Measurements from ENCODE around the gene H2BK1.

H2BK1 gene

DNA sequence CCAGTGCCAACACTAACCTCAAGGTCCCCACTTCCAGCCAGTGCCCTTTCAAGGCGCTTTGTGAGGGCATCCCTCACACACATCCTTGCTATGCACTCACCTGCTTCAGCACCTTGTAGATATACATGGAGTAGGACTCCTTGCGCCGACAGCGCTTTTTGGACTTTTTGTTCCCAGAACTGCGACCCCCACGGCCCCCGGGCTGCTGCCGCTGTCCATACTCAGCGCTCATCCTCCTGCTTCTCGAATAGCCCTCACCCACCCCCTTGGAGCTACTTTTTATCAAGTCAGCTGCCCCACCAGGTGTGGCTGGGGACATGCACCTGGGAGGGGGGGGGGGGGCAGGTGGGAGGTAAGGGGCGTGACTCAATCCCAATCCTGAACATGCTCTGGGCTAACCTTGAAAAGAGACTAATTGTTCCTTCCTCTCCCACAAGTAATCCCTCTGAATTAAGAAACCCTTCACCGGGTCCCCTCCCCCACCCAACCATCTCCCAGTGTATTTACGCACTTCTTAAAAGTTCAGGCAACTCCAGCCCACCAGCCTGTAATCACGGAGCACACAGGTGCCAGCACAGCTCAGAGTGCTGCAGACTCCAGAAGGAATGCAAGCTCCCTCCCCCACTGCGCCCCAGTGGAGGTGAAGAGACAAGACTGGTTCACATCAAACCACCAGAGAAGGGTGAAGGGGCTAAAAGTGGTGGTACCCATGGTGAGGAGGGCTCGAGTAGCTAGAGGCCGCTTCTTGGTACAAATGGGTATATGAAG lies at the start of gene H2BK1:
H2BK1 (minus strand) TSS at position 402 of the 768 bp plus-strand sequence; CDS start at position 232, 170 bp downstream.
- no peak for DNase-seq (ENCODE audit: low read depth)

DNA sequence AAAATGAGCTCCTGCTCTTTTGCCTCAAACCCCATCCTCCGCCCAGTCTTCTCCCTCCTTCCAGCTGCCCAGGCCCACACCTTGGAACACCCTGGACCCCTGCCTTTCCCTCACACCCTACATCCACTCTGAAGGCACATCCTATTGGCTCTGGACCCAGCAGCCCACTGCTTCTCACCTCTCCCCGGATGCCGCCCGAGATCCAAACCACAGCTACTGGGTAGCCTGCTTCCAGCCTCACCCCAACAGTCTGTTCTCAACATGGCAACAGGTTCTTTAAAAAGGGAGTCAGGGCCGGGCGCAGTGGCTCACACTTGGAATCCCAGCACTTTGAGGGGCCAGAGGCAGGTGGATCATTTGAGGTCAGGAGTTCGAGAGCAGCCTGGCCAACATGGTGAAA lies 47.7 kb upstream of the H2BK1 start:
- DNase-seq (ENCODE audit: low read depth), result no peak

- DNase-seq (ENCODE audit: low read depth), result no peak
Observed at GRCh38 chr7:151256410-151257045, 46.2 kb upstream of the H2BK1 start.

DNA sequence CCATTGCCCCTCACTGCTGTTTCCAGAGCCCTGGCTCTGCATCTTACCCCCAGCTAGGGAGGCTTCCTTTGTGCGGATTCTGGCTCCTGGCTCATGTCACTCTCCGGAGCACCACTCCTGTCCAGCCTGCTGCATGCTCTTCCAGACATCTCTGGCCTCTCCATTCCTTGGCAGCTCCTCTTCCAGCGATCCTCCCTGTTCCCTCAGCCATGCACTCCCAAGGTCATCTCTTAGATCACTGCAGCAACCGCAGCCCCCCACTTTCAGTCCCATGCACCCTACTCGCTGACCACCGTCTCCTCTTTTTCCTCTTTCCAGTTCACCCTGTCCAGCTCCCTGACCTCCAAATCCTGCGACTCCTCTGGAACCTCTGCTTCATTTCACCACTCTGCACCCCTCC lies 45.1 kb upstream of the H2BK1 start:
- DNase-seq (ENCODE audit: low read depth), result no peak

GRCh38 chr7:151254851-151255250 lies 44.6 kb upstream of the H2BK1 start:
- DNase-seq (ENCODE audit: low read depth), result no peak

DNA sequence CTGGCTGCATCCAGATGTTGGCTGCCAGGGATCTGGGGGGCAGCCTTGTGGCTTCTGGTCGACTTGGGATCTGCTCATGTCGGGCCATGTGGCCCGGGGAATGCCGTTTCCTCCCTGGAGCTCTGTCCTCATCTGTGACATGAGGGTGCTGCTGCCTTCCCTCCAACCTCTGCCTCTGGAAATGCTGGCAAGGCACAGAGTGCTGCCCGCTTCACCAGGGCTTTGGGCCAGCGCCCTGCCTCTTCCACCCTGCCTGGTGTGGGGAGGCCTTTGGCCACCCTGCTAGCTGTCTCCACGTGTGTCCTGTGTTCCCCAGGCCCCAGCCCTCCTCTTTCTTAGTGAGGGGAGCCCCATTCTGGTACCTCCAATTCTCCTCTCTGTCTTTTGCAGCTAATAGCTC lies 44.0 kb upstream of the H2BK1 start:
- no peak for DNase-seq (ENCODE audit: low read depth)

DNA sequence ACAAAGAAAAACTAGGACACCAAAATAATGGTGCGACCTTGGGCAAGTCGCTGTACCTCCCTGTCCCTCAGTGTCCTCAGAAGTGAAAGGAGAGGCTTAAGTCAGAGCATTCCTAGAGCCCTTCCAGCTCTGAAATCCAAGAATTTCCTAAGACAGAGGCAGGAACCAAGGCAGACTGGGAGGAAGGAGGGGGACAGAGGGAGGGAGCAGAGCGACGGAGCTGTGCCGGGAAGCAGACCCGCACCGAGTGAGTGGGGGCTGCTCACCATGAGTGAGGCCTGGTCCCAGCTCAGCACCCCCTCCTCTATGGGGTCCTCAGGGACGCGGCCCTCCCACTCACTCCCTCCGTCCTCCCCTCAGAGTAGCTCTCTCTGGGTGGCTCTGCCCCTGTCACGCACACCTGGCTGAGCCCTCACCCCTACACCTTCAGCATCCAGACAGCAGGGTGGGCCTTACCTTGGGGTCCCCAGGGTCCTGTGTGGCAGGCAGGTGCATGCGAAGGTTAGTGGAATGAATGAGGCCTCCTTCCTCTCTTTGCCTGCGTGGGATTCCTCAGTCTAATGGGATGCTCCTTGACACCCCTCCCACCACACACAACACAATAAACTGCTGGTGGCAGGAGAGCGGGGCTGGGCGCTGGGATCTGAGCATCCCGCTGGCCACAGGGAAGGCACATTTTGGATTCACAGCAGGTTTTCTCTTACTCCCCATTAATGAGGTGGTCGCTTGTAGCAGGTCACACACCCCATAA lies 42.8 kb upstream of the H2BK1 start:
- DNase-seq (ENCODE audit: low read depth), result no peak

GRCh38 chr7:151252561-151252835 lies 42.2 kb upstream of the H2BK1 start:
- no peak for DNase-seq (ENCODE audit: low read depth)

- DNase-seq (ENCODE audit: low read depth), result no peak
Observed at GRCh38 chr7:151251689-151252560, 41.6 kb upstream of the H2BK1 start.

DNA sequence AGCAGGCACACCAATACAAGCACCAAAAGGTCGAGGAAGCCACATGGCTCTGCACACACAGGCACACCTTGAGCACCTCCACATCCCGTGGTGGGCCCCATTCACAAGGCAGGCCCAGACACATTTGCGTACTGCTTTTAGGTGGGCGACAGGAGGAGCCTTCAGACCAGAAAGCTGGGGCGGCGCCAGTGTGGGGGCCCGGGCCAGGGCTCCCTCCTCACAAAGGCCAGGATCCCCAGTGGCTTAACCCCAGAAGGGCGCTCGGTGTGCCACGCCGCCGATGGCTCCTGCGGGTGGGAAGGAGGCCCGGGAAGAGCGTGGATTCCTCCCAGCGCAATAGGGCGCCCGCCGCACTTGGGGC lies 41.0 kb upstream of the H2BK1 start:
- DNase-seq (ENCODE audit: low read depth), result no peak

DNA sequence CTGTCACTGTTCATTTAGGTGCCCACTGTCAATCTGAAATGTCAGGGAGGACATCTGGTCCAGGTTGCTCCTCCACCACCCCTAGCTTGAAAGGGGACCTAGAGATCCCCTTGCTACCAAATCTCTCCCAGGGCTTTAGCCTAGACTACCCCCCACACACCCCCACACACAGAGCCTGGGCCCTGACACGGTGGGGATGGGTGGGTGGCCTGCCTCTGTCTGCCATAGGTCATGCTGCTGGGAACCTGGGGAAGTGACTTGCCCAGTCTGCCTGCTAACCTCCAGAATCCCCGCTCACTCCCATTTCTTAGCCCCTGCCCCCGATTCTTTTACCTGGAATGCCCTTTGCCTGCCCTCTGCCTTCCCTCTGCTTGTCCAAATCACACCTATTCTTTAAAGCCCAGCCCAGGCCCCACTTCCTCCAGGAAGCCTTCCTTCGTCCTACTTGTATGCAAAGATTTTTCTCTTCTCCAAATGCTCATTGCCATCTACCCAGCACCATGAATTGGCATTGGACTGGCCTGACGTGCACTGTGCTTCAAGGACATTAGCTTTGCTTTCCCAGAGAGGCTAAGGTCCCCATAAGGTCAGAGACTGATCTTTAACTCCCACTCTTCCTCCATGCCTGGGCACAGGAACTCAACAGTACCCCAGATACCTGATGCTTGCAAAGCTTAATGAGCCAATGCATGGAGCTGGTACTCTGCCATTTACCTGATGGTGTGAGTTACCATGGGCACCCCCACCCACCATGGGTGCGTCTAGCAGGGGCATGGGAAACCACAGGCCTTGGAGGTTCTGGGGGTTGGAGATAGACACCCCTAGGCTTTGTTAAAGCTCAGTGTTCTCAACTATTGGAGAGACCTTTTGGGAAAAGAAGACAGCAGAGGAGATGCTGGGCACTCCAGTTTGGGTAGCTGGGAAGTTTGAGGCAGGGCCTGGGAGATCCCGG lies 40.2 kb upstream of the H2BK1 start:
- no peak for DNase-seq (ENCODE audit: low read depth)

DNA sequence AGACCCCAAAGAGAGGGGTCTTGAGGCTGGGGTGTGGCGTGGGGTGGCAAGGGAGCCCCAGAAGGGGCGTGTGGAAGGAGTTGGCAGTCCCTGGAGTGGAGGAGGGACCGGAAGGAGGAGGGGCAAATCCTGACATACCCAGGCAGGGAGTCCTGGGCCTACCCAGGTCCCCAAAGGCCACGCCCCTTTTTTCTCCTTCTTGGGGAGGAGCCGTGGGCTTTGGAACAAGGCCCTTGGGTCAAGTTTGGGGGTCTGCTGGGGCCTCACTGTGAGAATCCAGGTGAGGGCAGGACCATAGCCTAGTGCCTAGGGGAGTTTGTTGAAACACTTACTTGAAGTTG lies 39.4 kb upstream of the H2BK1 start:
- DNase-seq (ENCODE audit: low read depth), result no peak

GRCh38 chr7:151249034-151249731 lies 38.9 kb upstream of the H2BK1 start:
- DNase-seq (ENCODE audit: low read depth), result no peak

GRCh38 chr7:151248346-151249033 lies 38.2 kb upstream of the H2BK1 start, which contains the start of gene SMARCD3:
TSS of gene SMARCD3 (minus strand) at chr7:151248694. CDS start at chr7:151248562, 132 bp downstream.
- no peak for DNase-seq (ENCODE audit: low read depth)

GRCh38 chr7:151247611-151248345 lies 37.5 kb upstream of the H2BK1 start:
- DNase-seq (ENCODE audit: low read depth), result no peak

DNA sequence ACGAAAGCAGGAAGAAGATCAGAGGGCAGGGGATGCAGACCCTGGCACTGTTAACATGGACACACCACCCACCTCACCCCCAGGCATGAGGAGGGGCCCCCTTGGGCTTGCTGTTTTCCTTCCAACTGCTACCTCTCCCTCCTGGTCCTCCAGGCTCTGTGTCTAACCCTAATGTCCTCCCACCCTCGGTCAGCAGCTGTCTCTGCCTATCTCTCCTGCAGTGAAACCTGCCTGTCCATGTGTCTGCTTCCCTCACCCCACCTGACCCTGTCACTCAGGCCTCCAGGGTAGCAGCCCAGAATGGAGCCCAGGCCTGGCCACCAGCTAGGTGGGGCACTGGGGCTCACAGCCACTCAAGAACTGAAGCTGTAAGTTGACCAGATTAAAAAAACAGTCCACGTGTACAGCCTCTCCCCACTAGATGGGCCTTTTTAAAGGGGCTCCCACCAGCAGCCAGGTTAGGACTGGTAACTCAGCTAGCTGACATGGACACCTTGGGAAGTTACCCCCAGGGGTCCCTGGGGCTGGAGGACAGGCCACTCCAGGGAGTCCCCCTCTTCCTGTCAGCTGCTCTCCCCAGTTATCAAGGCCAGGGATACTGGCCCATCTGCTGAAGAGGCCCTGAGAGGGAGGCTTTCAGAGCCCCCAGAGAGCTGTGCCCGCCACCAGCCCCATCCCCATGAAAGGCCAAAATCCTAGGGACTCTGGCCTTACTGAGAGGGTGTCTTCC lies 36.7 kb upstream of the H2BK1 start:
- no peak for DNase-seq (ENCODE audit: low read depth)

- DNase-seq (ENCODE audit: low read depth), result no peak
Observed at GRCh38 chr7:151246102-151246850, 36.0 kb upstream of the H2BK1 start.
